LNCaP clone FGC (cell line): ENCODE data around the gene BST2.

Experiments
- DNase-seq: peaks from one replicate; pipeline ENCODE4 v3.0.0-alpha.2; 2011; ENCODE audit warnings: low read depth
- H3K4me3 ChIP-seq: 2 replicates; pipeline ENCODE4 v1.5.1; 2011; ENCODE audit warnings: mild to moderate bottlenecking, low read depth, low read length, control low read depth
- TF ChIP-seq, protein P1 (sequence below): IDR thresholded peaks from 2 replicates; pipeline ENCODE4 v1.5.1; 2012; ENCODE audit warnings: mild to moderate bottlenecking; ENCODE audit not compliant: control insufficient read depth, insufficient read depth; ENCODE audit errors: extremely low read depth

Gene BST2

DNA sequence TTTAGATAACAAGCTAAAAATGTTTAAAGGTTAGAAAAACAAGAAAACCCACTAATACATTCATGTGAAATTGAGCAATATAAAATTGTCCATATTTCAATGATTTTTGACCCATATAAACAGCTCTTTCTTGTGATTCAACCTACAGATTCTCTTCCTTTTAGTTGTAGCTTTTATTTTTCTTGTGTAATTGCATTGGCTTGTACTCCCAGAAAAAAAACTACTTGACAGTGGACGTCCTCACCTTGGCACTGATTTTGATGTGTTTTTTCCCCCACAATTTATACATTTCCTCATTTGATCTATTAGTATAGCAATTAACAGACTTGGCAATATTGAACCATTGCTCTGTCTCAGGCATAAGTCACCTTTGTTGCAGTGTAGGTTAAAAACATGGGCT is 16.1 kb downstream of the BST2 start:
- no peak overlapping the region for H3K4me3 ChIP-seq
- TF ChIP-seq, protein P1, sequence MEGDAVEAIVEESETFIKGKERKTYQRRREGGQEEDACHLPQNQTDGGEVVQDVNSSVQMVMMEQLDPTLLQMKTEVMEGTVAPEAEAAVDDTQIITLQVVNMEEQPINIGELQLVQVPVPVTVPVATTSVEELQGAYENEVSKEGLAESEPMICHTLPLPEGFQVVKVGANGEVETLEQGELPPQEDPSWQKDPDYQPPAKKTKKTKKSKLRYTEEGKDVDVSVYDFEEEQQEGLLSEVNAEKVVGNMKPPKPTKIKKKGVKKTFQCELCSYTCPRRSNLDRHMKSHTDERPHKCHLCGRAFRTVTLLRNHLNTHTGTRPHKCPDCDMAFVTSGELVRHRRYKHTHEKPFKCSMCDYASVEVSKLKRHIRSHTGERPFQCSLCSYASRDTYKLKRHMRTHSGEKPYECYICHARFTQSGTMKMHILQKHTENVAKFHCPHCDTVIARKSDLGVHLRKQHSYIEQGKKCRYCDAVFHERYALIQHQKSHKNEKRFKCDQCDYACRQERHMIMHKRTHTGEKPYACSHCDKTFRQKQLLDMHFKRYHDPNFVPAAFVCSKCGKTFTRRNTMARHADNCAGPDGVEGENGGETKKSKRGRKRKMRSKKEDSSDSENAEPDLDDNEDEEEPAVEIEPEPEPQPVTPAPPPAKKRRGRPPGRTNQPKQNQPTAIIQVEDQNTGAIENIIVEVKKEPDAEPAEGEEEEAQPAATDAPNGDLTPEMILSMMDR, result no peak
- DNase-seq, result no peak

DNA sequence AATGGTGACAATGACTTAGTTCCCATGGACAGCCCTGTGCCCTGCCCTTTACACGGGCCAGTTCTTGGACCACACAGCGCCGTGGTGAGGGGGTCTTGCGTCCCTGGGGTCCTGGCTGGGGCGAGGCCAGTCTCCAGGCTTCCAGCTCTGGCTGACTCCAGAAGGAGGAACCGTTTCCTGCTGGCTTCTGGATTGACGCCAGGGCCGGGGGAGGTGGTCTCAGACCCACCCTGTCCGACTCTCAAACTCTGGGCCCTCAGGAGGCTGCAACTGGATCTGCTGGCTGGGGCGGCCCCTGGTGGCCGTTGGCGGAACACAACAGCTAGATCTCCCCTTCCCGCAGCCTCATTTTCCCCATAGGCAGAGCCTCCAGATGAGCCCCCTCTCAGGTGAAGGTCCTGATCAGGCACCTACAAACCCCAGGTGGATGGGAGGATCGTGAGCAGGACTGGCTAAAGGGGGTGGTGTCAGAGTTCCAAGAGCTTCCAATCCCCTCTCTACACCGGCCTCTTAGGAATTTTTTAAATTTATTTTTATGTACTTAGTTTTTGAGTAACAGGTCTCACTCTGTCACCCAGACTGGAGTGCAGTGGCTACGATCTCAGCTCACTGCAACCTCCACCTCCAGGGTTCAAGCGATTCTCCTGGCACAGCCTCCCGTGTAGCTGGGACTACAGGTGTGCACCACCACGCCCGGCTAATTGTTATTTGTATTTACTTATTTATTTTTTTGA is 19.4 kb downstream of the BST2 start:
- TF ChIP-seq, protein P1, result peak; percentile 72
- no peak for DNase-seq
- H3K4me3 ChIP-seq, result no peak overlapping the region

DNA sequence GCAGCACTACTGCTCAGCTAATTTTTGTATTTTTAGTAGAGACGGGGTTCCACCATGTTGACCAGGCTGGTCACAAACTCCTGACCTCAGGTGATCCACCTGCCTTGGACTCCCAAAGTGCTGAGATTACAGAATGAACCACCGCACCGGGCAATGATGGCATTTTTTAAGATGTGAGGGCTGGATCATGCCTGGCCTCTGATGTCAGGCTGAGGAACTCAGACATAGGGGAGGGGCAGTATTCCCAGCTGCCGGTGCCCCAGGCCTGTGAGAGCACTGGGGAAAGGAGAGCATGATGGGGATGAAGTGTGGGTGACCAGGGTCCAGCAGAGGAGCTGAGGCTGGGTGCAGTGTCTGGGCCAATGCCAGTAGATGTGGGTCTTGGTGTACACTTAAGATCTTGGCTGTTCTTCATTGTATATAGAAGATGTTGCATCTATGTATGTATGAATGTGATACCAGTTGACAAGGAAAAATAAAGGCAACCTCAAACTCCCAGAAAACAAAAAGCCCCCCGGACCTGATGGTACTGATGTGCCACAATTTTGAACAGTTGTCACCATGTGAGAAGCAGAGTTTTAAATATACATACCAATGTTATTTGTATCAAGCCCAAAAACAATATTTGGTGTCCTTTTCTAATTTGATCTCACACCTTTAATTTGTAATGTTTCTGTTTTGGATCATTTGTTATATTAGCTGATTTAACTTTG is 24.8 kb downstream of the BST2 start:
- DNase-seq, result no peak
- TF ChIP-seq, protein P1, result no peak
- no peak overlapping the region for H3K4me3 ChIP-seq

DNA sequence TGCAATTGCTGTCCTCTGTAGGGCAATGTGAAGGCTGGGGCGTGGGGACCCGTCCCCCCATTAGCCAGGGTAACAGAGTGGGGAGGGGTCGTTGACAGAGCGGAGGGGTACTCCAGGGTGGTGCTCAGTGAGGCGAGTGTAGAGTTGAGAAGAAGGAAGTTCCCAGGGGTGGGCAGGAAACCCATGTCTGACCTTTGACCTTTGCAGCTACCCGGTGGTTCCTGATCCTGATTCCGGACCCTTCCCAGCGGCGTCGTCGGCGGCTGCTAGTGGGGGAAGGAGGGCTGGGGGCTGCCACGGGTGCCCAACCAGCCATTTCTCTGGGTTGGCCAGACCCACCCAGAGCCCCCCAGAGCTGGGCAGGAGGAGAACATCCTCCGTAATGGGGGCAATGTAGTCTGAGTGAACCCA is 26.2 kb downstream of the BST2 start:
- TF ChIP-seq, protein P1, result no peak
- no peak overlapping the region for H3K4me3 ChIP-seq
- no peak for DNase-seq

DNA sequence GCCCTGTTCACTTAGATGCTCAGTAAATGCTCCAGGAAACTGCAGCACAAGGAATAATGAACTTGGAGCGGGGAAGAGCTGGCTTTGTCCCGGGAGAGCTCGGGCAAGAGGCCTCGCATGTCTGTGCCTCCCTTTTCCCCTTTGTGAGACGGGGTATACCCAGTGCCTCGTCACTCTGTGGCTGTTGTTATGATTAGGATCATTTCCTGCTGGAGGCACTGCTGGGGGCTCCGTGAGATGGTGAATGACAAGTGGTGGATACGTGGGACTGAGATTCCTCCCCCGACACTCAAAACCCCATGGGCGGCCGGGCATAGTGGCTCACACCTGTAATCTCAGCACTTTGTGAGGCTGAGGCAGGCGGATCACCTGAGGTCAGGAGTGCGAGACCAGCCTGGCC is 27.2 kb downstream of the BST2 start:
- TF ChIP-seq, protein P1, result no peak
- DNase-seq, result no peak
- H3K4me3 ChIP-seq, result no peak overlapping the region

DNA sequence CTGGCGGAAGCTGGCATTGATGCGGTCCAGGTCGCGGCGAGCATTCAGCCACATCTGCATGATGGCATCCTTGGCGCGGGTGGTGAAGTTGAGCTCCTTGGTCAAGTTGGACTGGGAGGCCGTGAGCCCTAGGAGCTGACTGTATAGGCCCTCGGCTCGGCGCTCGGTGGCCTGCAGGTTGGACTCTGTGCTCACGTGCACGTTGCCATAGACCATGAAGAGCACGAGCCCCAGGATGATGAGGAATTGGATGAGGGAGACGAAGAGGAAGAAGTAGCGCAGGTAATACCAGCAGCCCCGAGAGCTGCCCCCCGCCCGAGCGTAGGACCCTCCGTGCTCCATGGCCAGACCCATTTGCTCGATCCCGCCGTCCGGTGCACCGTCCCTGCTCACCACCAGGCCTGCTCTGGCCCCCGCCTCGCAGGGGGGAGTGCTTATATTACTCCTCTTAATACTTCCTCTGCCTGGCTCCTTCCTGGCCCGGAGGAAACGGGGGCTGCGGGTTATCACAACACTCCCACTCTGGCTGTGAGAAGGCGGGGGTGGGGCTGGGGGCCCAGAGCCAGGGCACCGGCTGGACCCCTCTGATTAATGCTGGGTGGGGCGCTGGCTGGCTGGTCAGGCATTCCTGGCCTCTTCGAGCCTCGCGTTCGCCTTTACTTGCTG is 28.4 kb downstream of the BST2 start, which contains the start of gene PLVAP:
TSS of gene PLVAP (minus strand) at position 408 of the 666 bp plus-strand sequence. CDS start at position 354, 54 bp downstream.
- H3K4me3 ChIP-seq, result no peak within 1 kb of the TSS
- TF ChIP-seq, protein P1, result no peak
- no peak for DNase-seq
